ENCODE results near the gene ELK4. TPM values are rescaled to one million over a fixed set of nuclear protein-coding genes. Genes with fewer than 3 reads are reported as not detected.

The ELK4 gene
- total RNA-seq, 4 donors from 2014 or later = 13.2 to 27.7 (median 16.0) TPM

- peak overlapping the region; percentile 40 to 79 (median 49) for H3K27ac ChIP-seq
- no peak for DNase-seq
Measured at GRCh38 chr1:205592443-205593003, 39.3 kb downstream of the ELK4 start.

GRCh38 chr1:205591522-205592351 lies 40.1 kb downstream of the ELK4 start:
- Histone ChIP-seq H3K9me3 (no peaks in the 10 kb centered on the region), H3K36me3 (no peaks in the 10 kb centered on the region), H3K27me3 (no peaks in the 10 kb centered on the region), H3K27ac (peak overlapping the region; percentile 36 to 79 (median 46)), H3K4me1 (peaks cover 6 to 46% (median 15%) of the 10 kb centered on the region in 3 donors), H3K4me3 (peak overlapping the region in 3 of 4 donors; percentile 37 to 62 (median 42))
- no peak for TF ChIP-seq POLR2A (IDR thresholded peaks at IDR 0.05)
- peak; percentile 95 to 100 (median 99) for TF ChIP-seq CTCF (IDR thresholded peaks at IDR 0.05)
- intact Hi-C loops (cut with DNase I) = loop anchor here (5.0 kb wide), 2 partner anchors 46 to 66 kb away; no protein-coding TSS in a partner anchor
- WGBS, 2 donors = 1 to 2% methylated on average over 18 to 28 of the region's 40 CpGs
- no peak for DNase-seq

More at GRCh38 chr1:205592443-205593003, 39.3 kb downstream of the ELK4 start:
- H3K4me1 ChIP-seq = peaks cover 6 to 48% (median 15%) of the 10 kb centered on the region in 3 donors
- TF ChIP-seq POLR2A (IDR thresholded peaks at IDR 0.05) (no peak), CTCF (IDR thresholded peaks at IDR 0.05) (no peak)
- 64 to 70% methylated on average over 11 to 14 of the region's 14 CpGs for WGBS, 2 donors
- H3K27me3 ChIP-seq = no peaks in the 10 kb centered on the region
- intact Hi-C loops (cut with DNase I) = loop anchor here (5.0 kb wide), 2 partner anchors 45 to 65 kb away; no protein-coding TSS in a partner anchor
- H3K9me3 ChIP-seq = no peaks in the 10 kb centered on the region
- no peaks in the 10 kb centered on the region for H3K36me3 ChIP-seq
- H3K4me3 ChIP-seq = peak overlapping the region in 2 of 4 donors; percentile 37 to 42

DNA sequence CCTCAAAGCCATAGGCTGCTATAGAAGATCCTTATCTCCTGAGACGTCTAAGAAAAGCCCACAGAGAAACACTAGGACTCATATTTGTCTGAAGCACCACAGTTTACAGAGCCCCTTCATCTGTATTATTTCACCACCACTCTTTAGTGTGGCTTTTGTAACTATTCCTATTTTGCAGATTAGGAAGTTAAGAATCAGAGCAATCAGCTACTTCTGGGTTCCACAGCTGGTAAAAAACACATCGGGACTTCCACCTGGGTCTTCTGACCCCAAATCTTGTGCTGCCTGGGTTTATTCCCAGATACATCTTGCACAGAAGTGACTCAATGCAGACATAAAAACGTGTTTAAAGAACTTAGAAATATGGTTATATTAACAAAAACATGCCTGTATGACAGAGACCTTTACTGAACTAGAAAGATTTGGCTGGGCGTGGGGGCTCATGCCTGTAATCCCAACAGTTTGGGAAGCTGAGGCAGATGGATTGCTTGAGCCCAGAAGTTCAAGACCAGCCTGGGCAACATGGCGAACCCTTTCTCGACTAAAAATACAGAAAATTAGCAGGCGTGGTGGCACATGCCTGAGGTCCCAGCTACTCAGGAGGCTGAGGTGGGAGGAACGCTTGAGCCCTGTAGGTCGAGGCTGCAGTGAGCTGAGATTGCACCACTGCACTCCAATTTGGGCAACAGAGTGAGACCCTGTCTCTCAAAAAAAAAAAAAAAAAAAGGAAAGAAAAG lies 40.9 kb downstream of the ELK4 start:
- H3K27ac ChIP-seq = no peak overlapping the region
- 67 to 70% methylated on average over 8 of the region's 9 CpGs for WGBS, 2 donors
- intact Hi-C loops (cut with DNase I) = loop anchor here (5.0 kb wide), 2 partner anchors 46 to 66 kb away; no protein-coding TSS in a partner anchor
- peaks cover 9 to 45% (median 12%) of the 10 kb centered on the region in 3 donors for H3K4me1 ChIP-seq
- TF ChIP-seq CTCF (IDR thresholded peaks at IDR 0.05) (no peak), POLR2A (IDR thresholded peaks at IDR 0.05) (no peak)
- DNase-seq = no peak
- H3K9me3 ChIP-seq = no peaks in the 10 kb centered on the region
- no peaks in the 10 kb centered on the region for H3K36me3 ChIP-seq
- H3K4me3 ChIP-seq = no peak overlapping the region
- no peaks in the 10 kb centered on the region for H3K27me3 ChIP-seq

- H3K27me3 ChIP-seq = no peaks in the 10 kb centered on the region
- intact Hi-C loops (cut with DNase I) = loop anchor here (5.0 kb wide), 2 partner anchors 47 to 67 kb away; no protein-coding TSS in a partner anchor
- no peak overlapping the region for H3K27ac ChIP-seq
- no peak for DNase-seq
- WGBS, 2 donors = 64 to 78% methylated on average over 5 of the region's 5 CpGs
- H3K4me3 ChIP-seq = no peak overlapping the region
- no peaks in the 10 kb centered on the region for H3K36me3 ChIP-seq
- no peak for TF ChIP-seq CTCF (IDR thresholded peaks at IDR 0.05)
- TF ChIP-seq POLR2A (IDR thresholded peaks at IDR 0.05) = no peak
- H3K4me1 ChIP-seq = peaks cover 13 to 45% (median 14%) of the 10 kb centered on the region in 3 donors
- H3K9me3 ChIP-seq = no peaks in the 10 kb centered on the region
Measured at GRCh38 chr1:205590457-205590768, 41.4 kb downstream of the ELK4 start.

All from esophagus squamous epithelium (tissue), 5 donors.